ENCODE measurements around the gene ACOXL.
"Not testable (repeated sequence)": the region's sequence is repeated elsewhere in the genome, so short reads cannot be mapped to it uniquely, and the experiment has no call there.

ACOXL gene

GRCh38 chr2:110855841-110856240, 123.5 kb downstream of the ACOXL start:
- DNase-seq (ENCODE audit: low read depth in 3 of 3) = not testable (repeated sequence)

- DNase-seq (ENCODE audit: low read depth in 3 of 3) = peak in 1 of 3 donors; percentile 73
Observed at GRCh38 chr2:110858135-110858725, 125.9 kb downstream of the ACOXL start.

DNA sequence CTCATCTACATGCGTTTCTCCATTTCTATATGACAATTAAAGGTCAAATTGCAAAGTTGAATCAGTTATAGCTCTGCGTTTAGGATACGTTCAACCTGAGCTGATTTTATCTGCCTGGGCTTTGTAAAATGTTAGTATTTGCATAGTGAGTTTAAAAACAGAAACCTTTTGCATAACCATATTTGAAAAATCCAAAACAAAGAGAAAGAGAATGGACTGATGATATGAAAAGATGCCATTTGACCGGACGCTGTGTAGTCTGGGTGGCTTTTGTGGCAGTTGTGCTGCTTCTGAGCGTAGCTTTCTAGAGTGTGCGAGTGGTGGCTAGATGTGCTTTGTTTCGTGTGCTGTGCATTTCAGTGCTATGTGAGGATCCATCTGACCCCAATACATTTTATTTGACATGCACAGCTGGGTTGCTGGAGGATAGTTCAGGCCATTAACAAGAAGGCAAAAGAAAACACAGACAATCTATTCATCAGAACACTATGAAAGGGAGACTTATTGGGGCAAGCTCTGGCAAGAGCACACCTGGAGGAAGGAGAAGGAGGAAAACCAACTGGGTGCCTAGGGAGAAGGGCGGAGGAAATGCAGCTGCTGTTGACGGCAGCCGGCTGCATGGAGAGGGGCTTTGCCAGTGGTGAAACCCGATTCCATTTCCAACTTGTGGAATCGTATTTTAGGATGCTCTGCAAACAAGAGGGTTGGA, 126.8 kb downstream of the ACOXL start:
- DNase-seq (ENCODE audit: low read depth in 3 of 3) = no peak

GRCh38 chr2:110860630-110861029, 128.3 kb downstream of the ACOXL start:
- DNase-seq (ENCODE audit: low read depth in 3 of 3) = no peak

DNA sequence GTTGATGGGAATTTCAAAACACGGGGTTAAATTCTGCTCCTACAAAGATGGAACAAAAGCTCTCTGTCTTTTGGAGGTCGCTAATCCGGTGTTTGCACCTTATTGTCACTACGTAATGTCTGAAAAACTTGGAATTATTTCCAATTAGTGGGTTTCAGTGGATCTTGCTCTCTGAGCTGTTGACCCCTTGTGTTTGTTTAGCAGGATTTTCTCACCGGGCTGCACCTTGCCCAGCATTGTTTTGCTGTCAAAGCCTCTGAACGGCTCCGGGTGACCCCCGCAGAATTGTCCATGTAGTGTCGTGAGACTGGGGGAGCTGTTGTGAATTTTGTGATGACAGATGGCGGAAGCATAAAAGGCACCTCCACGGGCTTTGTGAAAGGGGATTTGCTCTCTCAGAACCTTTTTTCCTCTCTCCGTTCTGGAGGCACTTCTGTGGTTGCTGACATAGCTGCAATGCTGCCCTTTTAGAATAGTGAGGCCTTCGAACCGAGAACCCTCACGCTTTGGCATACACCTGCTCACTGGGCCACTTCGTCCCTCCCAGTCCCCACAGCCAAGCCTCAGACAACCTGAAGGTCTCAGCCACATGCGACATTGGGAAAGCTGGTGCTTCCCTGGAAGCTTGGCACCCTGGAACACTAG, 129.4 kb downstream of the ACOXL start:
- no peak for DNase-seq (ENCODE audit: low read depth in 3 of 3)

DNA sequence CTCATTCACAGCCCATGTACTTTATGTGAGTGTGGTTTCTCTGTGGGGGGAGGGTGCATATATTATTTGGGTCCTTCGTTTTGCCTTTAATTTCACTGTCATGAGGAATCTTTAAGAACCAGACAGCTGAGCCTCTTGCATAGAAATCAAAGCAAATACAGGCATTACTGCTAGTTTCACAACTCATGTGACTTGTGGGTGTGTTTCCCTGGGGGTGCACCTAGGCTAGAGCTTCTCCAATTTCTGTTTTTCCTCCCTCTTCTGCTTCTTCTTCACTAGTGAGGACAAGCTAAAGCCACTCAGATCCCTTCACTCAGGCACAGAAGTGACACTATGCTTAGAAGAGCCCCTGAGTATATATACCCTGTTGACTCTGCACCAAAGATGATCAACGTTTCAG, 131.4 kb downstream of the ACOXL start:
- no peak for DNase-seq (ENCODE audit: low read depth in 3 of 3)

- no peak for DNase-seq (ENCODE audit: low read depth in 3 of 3)
Observed at GRCh38 chr2:110864176-110864575, 131.8 kb downstream of the ACOXL start.

DNA sequence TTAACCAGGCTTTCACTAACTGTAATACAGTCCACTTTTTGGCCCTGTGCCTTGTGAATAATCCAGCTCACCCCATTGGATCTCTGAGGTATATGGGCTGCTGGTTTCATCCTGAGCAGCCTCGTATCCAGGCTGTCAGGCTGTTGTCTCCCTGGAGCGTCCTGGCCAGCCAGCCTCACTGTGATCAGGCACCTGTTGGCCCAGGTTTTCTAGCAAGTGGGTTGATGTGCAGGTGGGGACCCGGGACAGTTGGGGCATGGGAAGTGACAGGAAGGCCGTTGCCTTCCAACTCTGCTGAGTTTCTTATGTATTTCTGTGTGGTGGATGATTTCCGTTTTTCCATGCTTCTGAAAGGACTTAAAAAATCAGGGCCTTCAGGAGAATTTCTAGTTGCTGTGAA, 132.4 kb downstream of the ACOXL start:
- no peak for DNase-seq (ENCODE audit: low read depth in 3 of 3)

GRCh38 chr2:110865188-110865587, 132.8 kb downstream of the ACOXL start:
- no peak for DNase-seq (ENCODE audit: low read depth in 3 of 3)

GRCh38 chr2:110866045-110866444, 133.7 kb downstream of the ACOXL start:
- no peak for DNase-seq (ENCODE audit: low read depth in 3 of 3)

- DNase-seq (ENCODE audit: low read depth in 3 of 3) = peak; percentile 54 to 79 (median 56)
Observed at GRCh38 chr2:110866466-110866865, 134.1 kb downstream of the ACOXL start.

DNA sequence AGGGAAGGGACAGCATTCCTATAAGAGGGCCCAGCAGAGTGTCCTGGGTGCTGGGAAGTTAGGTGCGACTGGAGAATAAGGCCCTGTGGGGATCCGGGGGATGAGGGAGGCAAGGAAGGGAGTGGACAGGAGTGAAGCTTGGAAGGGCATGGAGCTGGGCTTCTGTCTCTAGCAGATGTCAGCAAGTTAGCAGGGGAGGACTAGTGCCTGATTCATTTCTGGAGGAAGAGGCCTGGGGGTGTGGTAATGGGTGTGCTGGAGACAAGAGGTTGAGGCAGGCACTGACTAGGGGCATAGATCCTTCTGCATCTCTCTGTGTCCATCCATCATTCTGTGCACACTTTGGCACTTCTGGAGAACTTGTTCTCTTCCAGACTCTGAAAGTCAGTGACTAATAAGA, 134.7 kb downstream of the ACOXL start:
- no peak for DNase-seq (ENCODE audit: low read depth in 3 of 3)

DNA sequence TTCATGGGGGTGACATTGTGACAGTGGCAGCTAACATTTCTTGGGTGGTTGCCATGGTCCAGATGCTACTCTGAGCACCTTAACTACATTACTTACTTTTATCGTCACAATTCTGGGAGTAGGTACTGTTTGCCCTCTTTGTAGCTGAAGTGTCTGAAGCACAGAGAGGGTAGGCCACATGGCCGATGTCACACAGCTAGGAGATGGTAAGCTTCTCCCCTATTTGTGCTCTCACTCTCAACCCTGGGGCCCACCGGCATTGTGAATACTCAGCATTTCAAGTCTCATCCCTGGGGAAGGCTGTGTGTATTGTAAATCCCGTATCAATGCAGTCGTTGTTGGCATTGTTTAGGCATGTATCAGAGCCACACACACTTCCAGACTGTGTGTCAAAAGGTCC, 136.6 kb downstream of the ACOXL start:
- DNase-seq (ENCODE audit: low read depth in 3 of 3) = no peak

- DNase-seq (ENCODE audit: low read depth in 3 of 3) = no peak
Observed at GRCh38 chr2:110869472-110870446, 137.4 kb downstream of the ACOXL start.

DNA sequence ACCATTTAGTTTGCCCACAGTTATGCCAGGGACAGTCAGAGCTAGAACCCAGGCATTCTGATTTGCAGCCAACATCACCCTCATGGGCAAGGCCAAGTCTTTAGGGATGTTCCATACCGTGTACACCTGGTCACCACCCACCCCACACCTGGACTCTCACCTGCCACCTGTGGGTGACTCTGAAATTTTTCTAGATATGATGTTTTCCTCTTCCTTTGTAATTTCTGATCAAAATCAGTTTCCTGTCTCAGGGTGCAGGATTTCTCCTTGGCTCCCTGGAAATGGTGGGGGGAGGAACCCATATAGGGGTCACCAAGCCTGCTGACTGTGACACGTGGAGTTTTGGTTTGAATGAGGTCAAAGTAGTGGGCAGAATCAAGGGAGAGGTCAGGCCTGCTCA, 138.2 kb downstream of the ACOXL start:
- DNase-seq (ENCODE audit: low read depth in 3 of 3) = no peak

- DNase-seq (ENCODE audit: low read depth in 3 of 3) = no peak
Observed at GRCh38 chr2:110871637-110872036, 139.3 kb downstream of the ACOXL start.

DNA sequence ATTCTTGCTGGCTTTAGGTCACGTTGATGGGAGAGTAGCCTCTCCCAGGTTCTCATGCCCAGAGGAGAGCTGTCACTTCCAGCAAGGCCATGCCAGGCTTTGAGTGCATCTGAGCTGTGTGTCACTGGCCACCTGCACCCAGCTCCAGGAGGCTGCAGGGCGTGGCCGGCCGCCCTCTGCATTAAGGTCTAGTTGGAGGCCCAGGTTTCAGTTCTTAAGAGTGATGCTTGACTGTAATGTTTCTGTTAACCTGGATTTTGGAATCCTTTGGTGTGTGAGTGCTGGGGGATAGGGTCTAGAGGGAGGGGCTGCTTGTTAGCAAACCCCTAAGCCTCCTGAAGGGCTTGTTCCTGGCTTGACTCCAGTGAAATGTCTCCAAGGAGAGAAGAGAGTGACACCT, 140.1 kb downstream of the ACOXL start:
- no peak for DNase-seq (ENCODE audit: low read depth in 3 of 3)

DNA sequence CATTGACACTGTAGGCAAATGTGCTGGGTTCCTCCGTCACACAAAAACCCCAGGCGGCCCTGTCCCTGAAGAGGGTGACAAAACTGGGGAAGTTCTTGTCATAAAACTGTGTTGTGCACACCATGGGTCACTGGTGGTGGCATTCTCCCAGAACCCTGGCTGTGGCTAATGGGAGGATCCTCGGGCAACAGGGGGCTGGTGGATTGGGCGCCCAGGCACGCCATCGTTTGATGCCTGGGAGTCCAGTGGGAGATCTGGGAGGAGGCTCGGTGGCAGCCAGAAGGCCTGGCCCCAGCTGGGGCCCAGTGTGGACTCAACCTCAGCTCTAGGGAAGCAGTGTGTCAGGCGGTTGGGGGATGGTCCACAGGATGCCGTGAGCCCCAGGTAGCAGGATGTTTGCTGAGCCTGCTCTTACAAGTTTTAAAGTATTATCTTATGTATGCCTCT, 140.7 kb downstream of the ACOXL start:
- DNase-seq (ENCODE audit: low read depth in 3 of 3) = no peak

- DNase-seq (ENCODE audit: low read depth in 3 of 3) = no peak
Observed at GRCh38 chr2:110873597-110874452, 141.5 kb downstream of the ACOXL start.

DNA sequence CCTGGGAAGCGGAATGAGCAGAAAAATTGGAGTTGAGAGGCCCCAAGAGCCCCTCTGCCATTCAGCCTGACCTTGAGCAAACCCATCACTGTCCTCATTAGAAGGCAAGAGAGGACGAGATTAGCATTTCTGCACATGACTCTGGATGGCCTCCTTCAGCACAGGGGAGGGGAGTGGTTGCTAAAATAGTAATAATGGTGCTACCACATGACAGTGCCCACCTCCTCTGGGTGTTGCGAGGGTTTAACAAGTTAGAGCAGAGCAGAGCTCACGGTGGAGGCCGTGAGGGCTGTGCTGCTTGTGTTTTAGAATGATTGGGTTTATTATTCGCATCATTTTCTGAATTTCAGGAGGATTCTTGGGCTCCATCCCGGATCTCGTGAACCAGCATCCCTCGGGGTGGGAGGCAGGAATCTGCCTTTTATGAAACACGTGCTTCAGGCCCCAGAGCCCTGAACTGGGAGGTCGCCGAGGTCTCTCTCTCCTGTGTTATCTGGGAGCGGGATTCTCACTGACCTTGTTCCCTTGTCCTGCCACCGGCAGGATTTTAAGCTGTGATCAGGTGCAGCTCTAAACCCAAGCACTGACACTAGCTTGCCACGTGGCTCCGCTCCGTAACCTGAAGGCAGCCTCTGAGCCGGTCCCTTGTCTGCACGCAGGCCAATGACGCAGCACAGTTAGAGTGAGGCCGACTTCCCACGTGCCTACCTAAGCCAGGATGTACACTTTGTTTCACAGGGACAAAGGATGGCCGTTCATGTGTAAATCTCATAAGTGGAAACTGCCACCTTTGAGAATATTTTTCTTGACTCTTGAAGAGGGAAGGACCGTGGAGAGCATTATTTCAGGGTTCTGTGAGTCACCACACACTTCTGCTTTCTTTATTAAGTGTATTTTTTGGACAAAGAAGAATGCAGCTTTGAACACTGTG, 142.3 kb downstream of the ACOXL start:
- no peak for DNase-seq (ENCODE audit: low read depth in 3 of 3)

Data from stimulated activated CD4-positive, alpha-beta T cell treated with anti-CD3 and anti-CD28 coated beads, TNF-alpha, amount 100 ng/mL, for 48 hours (primary cell).